ENCODE results near the gene GARIN5B. TPM values are rescaled to one million over a fixed set of nuclear protein-coding genes. Genes with fewer than 3 reads are reported as not detected.

The GARIN5B gene
- total and polyA plus RNA-seq, 2 of the 13 experiments (the other 11 are each of a cell fraction or from before 2014, with no cell fraction given): not detected

DNA sequence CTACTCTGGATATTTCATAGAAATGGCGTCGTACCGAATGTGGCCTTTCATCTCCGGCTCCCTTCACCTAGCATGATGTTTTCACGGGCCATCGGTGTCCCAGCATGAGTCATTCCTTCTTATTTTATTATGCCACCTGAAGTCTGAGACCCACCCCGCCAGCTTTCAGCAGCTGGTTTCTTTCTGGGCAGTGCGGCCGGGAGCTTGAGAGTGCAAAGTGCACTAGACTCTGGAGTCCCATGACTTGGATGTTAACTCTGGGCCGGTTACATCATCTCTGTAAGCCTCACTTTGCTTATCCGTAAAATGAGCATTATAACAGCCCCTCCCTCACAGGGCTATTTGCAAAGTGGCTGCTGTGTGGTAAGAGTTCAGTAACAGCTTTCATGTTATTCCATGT is 29.2 kb downstream of the GARIN5B start (continued):
- TF ChIP-seq, protein P1, sequence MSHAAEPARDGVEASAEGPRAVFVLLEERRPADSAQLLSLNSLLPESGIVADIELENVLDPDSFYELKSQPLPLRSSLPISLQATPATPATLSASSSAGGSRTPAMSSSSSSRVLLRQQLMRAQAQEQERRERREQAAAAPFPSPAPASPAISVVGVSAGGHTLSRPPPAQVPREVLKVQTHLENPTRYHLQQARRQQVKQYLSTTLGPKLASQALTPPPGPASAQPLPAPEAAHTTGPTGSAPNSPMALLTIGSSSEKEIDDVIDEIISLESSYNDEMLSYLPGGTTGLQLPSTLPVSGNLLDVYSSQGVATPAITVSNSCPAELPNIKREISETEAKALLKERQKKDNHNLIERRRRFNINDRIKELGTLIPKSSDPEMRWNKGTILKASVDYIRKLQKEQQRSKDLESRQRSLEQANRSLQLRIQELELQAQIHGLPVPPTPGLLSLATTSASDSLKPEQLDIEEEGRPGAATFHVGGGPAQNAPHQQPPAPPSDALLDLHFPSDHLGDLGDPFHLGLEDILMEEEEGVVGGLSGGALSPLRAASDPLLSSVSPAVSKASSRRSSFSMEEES (CRISPR knock-in tag; IDR thresholded peaks at IDR 0.05): peak; percentile 100
- TF ChIP-seq, protein P2, sequence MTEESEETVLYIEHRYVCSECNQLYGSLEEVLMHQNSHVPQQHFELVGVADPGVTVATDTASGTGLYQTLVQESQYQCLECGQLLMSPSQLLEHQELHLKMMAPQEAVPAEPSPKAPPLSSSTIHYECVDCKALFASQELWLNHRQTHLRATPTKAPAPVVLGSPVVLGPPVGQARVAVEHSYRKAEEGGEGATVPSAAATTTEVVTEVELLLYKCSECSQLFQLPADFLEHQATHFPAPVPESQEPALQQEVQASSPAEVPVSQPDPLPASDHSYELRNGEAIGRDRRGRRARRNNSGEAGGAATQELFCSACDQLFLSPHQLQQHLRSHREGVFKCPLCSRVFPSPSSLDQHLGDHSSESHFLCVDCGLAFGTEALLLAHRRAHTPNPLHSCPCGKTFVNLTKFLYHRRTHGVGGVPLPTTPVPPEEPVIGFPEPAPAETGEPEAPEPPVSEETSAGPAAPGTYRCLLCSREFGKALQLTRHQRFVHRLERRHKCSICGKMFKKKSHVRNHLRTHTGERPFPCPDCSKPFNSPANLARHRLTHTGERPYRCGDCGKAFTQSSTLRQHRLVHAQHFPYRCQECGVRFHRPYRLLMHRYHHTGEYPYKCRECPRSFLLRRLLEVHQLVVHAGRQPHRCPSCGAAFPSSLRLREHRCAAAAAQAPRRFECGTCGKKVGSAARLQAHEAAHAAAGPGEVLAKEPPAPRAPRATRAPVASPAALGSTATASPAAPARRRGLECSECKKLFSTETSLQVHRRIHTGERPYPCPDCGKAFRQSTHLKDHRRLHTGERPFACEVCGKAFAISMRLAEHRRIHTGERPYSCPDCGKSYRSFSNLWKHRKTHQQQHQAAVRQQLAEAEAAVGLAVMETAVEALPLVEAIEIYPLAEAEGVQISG (CRISPR knock-in tag; IDR thresholded peaks at IDR 0.05): peak; percentile 47; the same call in 1 of the 2 replicates
- TF ChIP-seq, protein P3, sequence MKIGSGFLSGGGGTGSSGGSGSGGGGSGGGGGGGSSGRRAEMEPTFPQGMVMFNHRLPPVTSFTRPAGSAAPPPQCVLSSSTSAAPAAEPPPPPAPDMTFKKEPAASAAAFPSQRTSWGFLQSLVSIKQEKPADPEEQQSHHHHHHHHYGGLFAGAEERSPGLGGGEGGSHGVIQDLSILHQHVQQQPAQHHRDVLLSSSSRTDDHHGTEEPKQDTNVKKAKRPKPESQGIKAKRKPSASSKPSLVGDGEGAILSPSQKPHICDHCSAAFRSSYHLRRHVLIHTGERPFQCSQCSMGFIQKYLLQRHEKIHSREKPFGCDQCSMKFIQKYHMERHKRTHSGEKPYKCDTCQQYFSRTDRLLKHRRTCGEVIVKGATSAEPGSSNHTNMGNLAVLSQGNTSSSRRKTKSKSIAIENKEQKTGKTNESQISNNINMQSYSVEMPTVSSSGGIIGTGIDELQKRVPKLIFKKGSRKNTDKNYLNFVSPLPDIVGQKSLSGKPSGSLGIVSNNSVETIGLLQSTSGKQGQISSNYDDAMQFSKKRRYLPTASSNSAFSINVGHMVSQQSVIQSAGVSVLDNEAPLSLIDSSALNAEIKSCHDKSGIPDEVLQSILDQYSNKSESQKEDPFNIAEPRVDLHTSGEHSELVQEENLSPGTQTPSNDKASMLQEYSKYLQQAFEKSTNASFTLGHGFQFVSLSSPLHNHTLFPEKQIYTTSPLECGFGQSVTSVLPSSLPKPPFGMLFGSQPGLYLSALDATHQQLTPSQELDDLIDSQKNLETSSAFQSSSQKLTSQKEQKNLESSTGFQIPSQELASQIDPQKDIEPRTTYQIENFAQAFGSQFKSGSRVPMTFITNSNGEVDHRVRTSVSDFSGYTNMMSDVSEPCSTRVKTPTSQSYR (CRISPR knock-in tag; IDR thresholded peaks at IDR 0.05; ENCODE audit: borderline replicate concordance): no peak
- TF ChIP-seq, protein P4, sequence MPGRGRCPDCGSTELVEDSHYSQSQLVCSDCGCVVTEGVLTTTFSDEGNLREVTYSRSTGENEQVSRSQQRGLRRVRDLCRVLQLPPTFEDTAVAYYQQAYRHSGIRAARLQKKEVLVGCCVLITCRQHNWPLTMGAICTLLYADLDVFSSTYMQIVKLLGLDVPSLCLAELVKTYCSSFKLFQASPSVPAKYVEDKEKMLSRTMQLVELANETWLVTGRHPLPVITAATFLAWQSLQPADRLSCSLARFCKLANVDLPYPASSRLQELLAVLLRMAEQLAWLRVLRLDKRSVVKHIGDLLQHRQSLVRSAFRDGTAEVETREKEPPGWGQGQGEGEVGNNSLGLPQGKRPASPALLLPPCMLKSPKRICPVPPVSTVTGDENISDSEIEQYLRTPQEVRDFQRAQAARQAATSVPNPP (CRISPR knock-in tag; IDR thresholded peaks at IDR 0.05): no peak
- TF ChIP-seq ZNF350 (CRISPR knock-in tag; IDR thresholded peaks at IDR 0.05; ENCODE audit: borderline replicate concordance, low read depth) (peak; percentile 89), ZNF441 (CRISPR knock-in tag; IDR thresholded peaks at IDR 0.05; ENCODE audit: borderline replicate concordance) (no peak), PHF21A (CRISPR knock-in tag; IDR thresholded peaks at IDR 0.05) (peak; percentile 69), TRIM24 (CRISPR knock-in tag; IDR thresholded peaks at IDR 0.05) (no peak), ZFP62 (CRISPR knock-in tag; IDR thresholded peaks at IDR 0.05) (no peak), ISX (CRISPR knock-in tag; conservative IDR thresholded peaks at IDR 0.05) (no peak), ZFY (CRISPR knock-in tag; IDR thresholded peaks at IDR 0.05) (peak; percentile 42), GABPA (IDR thresholded peaks at IDR 0.05; ENCODE audit: low read depth, low read length) (no peak), GABPA (CRISPR knock-in tag; IDR thresholded peaks at IDR 0.05; ENCODE audit: low read depth) (peak; percentile 35; the same call in 1 of the 2 replicates), SMARCE1 (IDR thresholded peaks at IDR 0.05; ENCODE audit: borderline replicate concordance) (no peak), TOPORS (CRISPR knock-in tag; IDR thresholded peaks at IDR 0.05) (no peak)
- TF ChIP-seq, protein P5, sequence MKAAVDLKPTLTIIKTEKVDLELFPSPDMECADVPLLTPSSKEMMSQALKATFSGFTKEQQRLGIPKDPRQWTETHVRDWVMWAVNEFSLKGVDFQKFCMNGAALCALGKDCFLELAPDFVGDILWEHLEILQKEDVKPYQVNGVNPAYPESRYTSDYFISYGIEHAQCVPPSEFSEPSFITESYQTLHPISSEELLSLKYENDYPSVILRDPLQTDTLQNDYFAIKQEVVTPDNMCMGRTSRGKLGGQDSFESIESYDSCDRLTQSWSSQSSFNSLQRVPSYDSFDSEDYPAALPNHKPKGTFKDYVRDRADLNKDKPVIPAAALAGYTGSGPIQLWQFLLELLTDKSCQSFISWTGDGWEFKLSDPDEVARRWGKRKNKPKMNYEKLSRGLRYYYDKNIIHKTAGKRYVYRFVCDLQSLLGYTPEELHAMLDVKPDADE (CRISPR knock-in tag; IDR thresholded peaks at IDR 0.05): no peak
- TF ChIP-seq, protein P6, sequence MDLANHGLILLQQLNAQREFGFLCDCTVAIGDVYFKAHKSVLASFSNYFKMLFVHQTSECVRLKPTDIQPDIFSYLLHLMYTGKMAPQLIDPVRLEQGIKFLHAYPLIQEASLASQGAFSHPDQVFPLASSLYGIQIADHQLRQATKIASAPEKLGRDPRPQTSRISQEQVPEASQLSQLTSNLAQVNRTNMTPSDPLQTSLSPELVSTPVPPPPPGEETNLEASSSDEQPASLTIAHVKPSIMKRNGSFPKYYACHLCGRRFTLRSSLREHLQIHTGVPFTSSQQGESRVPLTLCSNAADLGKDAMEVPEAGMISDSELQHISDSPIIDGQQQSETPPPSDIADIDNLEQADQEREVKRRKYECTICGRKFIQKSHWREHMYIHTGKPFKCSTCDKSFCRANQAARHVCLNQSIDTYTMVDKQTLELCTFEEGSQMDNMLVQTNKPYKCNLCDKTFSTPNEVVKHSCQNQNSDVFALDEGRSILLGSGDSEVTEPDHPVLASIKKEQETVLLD (CRISPR knock-in tag; IDR thresholded peaks at IDR 0.05; ENCODE audit: low read depth): no peak
- TF ChIP-seq, protein P7, sequence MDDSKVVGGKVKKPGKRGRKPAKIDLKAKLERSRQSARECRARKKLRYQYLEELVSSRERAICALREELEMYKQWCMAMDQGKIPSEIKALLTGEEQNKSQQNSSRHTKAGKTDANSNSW (CRISPR knock-in tag; IDR thresholded peaks at IDR 0.05; ENCODE audit: borderline replicate concordance): no peak
